Measurements from ENCODE around the gene GP1BA.
"Not testable (repeated sequence)": the region's sequence is repeated elsewhere in the genome, so short reads cannot be mapped to it uniquely, and the experiment has no call there.

The GP1BA gene

DNA sequence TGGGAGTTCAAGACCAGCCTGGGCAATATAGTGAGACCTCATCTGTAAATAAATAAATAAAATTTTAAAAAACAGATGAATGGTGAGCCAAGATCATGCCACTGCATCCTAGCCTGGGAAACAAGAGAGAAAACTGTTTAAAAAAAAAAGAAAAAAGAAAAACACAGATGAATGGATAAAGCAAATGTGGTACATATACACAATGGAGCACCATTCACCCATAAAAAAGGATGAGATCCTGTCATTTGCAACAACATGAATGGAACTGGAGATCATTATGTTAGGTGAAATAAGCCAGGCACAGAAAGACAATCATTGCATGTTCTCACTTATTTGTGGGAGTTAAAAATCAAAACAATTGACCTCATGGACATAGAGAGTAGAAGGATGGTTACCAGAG is 25.4 kb upstream of the GP1BA start:
- H3K27ac ChIP-seq (ENCODE audit: extremely low read depth, low read depth, low read length); H3K4me1 ChIP-seq (ENCODE audit: control insufficient read depth, insufficient read depth, low read length); H3K9me3 ChIP-seq (ENCODE audit: control insufficient read depth, insufficient read depth, low read depth, low read length); CTCF ChIA-PET; H3K36me3 ChIP-seq (ENCODE audit: control insufficient read depth in 2 of 2, insufficient read depth in 1 of 2, low read length in 2 of 2); H3K4me3 ChIP-seq (ENCODE audit: low read depth, low read length): not testable (repeated sequence)
- TF ChIP-seq ZNF146 (tag by site-specific recombination; IDR thresholded peaks at IDR 0.05), result peak; percentile 51; the same call in 1 of the 2 replicates
- POLR2A ChIA-PET, result interaction anchor here (0.6 kb wide), 1 partner anchor 155 kb away, joined by 4 read pairs; no protein-coding TSS in a partner anchor

- no peaks in the 10 kb centered on the region for H3K36me3 ChIP-seq (ENCODE audit: control insufficient read depth in 2 of 2, insufficient read depth in 1 of 2, low read length in 2 of 2)
- H3K27ac ChIP-seq (ENCODE audit: extremely low read depth, low read depth, low read length), result no peak overlapping the region
- CTCF ChIA-PET, result interaction anchor here (0.6 to 2.3 kb wide), 22 partner anchors 9 to 1162 kb away, joined by 3 to 23 read pairs (median 4); partner anchors contain the start of genes C17orf107, CAMTA2, ENO3 and RNF167
- TF ChIP-seq ZNF664 (tag by site-specific recombination; IDR thresholded peaks at IDR 0.05), result no peak
- TF ChIP-seq ZNF518A (tag by site-specific recombination; conservative IDR thresholded peaks at IDR 0.05; ENCODE audit: low read depth), result no peak
- TF ChIP-seq ZNF549 (tag by site-specific recombination; IDR thresholded peaks at IDR 0.05), result no peak
- no peak for TF ChIP-seq ZNF362 (tag by site-specific recombination; IDR thresholded peaks at IDR 0.05)
- no peak for TF ChIP-seq ZNF24 (tag by site-specific recombination; IDR thresholded peaks at IDR 0.05)
- TF ChIP-seq ZBTB11 (tag by site-specific recombination; conservative IDR thresholded peaks at IDR 0.05; ENCODE audit: low read depth), result no peak
- no peak for TF ChIP-seq HOXC10 (CRISPR knock-in tag; IDR thresholded peaks at IDR 0.05)
- no peak overlapping the region for H3K4me3 ChIP-seq (ENCODE audit: low read depth, low read length)
- no peaks in the 10 kb centered on the region; the same call in 1 of the 2 replicates for H3K4me1 ChIP-seq (ENCODE audit: control insufficient read depth, insufficient read depth, low read length)
- no peaks in the 10 kb centered on the region for H3K9me3 ChIP-seq (ENCODE audit: control insufficient read depth, insufficient read depth, low read depth, low read length)
- POLR2A ChIA-PET, result interaction anchor here (0.9 to 1.9 kb wide), 9 partner anchors 26 to 155 kb away, joined by 3 to 27 read pairs (median 4); partner anchors contain the start of genes INCA1, KIF1C, RNF167 and SLC25A11
These were observed 23.8 kb upstream of the GP1BA start for GRCh38 chr17:4908301-4908700.

GRCh38 chr17:4908711-4909496 is 23.2 kb upstream of the GP1BA start:
- ChIA-PET POLR2A (interaction anchor here (0.5 to 1.9 kb wide), 14 partner anchors 14 to 240 kb away, joined by 3 to 27 read pairs (median 4); partner anchors contain the start of genes ARRB2, INCA1, KIF1C and RNF167), CTCF (interaction anchor here (0.6 to 2.3 kb wide), 45 partner anchors 8 to 1162 kb away, joined by 3 to 23 read pairs (median 4); partner anchors contain the start of genes ARRB2, C17orf107, CAMTA2 and ENO3)
- Histone ChIP-seq H3K4me1 (ENCODE audit: control insufficient read depth, insufficient read depth, low read length) (no peaks in the 10 kb centered on the region; the same call in 1 of the 2 replicates), H3K36me3 (ENCODE audit: control insufficient read depth in 2 of 2, insufficient read depth in 1 of 2, low read length in 2 of 2) (no peaks in the 10 kb centered on the region), H3K27ac (ENCODE audit: extremely low read depth, low read depth, low read length) (0 out of 2 replicates have a peak overlapping the region, but pooled peaks have one; percentile 12), H3K4me3 (ENCODE audit: low read depth, low read length) (no peak overlapping the region), H3K9me3 (ENCODE audit: control insufficient read depth, insufficient read depth, low read depth, low read length) (no peaks in the 10 kb centered on the region)
- TF ChIP-seq IKZF3 (tag by site-specific recombination; IDR thresholded peaks at IDR 0.05) (no peak), HOXD13 (CRISPR knock-in tag; IDR thresholded peaks at IDR 0.05; ENCODE audit: borderline replicate concordance) (no peak), ZNF248 (tag by site-specific recombination; IDR thresholded peaks at IDR 0.05) (0 out of 2 replicates have a peak, but pooled peaks have one; percentile 20), ZSCAN4 (tag by site-specific recombination; IDR thresholded peaks at IDR 0.05) (peak; percentile 98), ZNF600 (tag by site-specific recombination; IDR thresholded peaks at IDR 0.05) (peak; percentile 73; the same call in 1 of the 2 replicates), ZFP69B (tag by site-specific recombination; IDR thresholded peaks at IDR 0.05) (peak; percentile 36; the same call in 1 of the 2 replicates), HOXA7 (CRISPR knock-in tag; IDR thresholded peaks at IDR 0.05; ENCODE audit: borderline replicate concordance) (no peak), ZNF394 (tag by site-specific recombination; IDR thresholded peaks at IDR 0.05; ENCODE audit: borderline replicate concordance) (no peak), ZBTB21 (tag by site-specific recombination; IDR thresholded peaks at IDR 0.05) (no peak), SP7 (tag by site-specific recombination; IDR thresholded peaks at IDR 0.05) (0 out of 2 replicates have a peak, but pooled peaks have one; percentile 21)

Measured in HEK293 (cell line).